Endometrium (tissue), 2 donors: ENCODE results near the gene CCRL2.
"Not testable (repeated sequence)": the region's sequence is repeated elsewhere in the genome, so short reads cannot be mapped to it uniquely, and the experiment has no call there.

Experiments
- FAIRE-seq: peaks from 2 replicates; lab custom pipeline; 2012; peaks lifted over from hg19 to GRCh38; lab: Jason Lieb, UNC
- donor health status: control.
- donor health status: control.

Gene CCRL2

DNA sequence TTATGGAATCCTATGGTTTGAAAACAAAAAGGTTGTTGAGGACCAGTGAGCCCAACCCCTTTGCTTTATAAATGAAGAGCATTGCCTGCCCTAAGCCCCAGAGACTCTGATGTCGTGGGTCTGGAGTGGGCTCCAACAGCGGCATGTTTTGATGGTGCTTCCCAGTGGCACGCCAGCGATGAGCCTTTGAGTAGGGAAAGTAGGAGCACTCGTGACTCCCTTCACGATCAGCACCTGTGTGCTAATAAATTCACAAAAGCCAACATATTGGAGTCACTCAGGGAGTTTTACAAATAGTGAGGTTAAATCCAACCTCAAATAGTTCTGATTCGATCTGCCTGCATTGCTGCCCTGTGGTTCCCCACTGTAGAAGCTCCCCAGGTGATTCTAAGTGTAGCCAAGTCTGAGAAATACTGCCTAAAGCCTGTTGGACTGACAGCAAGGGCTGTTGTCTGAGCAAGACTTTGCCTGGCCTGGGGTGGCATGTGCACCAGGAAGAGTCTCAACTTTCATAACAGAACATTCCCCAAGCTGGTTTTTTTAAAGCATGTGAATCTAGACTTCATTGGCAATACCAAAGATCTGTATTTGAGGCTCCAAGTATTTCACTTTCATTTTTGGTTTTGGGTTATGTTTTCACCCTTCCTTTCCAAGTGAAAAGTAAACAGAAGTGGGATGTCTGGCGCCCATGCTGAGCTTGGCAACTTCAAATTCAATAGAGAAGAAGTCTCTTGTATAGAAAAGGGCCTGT lies 26.4 kb upstream of the CCRL2 start:
- no peak for FAIRE-seq

DNA sequence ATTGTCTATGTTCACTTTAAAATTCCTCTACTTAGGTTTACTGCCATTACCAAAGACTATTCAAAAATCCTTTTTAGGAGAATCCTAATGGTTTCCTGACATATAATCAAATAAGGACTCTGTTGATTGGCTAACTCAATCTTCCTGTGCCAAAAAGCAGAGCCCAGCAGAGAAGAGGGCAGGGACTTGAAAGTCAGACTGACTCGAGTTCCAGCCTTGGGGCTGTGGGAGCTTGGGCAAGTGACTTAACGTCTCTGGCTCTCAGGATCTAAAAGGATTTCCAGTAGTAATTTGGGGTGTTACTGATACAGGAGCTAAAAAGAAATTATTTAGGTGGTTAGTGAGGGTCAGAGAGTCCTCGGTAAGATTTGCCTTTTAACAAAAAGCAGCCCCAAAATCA lies 25.4 kb upstream of the CCRL2 start:
- no peak for FAIRE-seq

DNA sequence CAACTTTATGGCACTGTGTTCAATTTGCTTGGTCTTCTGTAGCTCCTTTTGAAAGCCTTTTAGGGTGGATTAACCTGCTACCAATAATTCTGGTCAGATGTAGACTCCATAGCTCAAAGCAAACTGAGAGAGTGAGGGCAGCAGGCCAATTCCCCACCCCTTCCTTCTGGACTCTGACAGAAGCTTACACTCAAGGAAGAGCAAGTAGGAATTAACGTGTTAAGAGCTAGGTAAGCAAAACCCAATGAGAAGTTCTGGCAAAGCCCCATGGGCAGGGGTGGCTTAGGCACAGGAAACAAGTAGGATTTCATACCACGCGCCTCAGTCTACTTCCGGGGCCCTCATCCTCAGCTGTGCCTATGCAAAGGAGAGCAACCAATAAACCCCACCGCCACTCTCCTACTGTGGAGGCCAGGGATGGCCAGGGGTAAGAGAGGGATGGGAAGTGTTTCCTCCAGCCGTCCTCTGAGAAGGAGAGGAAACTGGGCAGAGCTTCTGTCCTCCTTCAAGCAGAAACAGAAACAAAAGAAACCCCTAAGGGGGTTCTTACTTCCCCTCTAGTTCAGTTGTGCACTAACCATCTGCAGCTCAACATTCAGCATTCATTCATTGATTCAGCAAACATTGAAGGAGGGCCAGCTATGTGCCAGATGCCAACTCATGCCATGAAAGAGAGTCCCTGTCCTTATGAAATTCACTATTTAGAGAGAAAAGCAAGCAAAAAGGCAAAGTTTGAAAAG lies 23.7 kb upstream of the CCRL2 start:
- no peak for FAIRE-seq

DNA sequence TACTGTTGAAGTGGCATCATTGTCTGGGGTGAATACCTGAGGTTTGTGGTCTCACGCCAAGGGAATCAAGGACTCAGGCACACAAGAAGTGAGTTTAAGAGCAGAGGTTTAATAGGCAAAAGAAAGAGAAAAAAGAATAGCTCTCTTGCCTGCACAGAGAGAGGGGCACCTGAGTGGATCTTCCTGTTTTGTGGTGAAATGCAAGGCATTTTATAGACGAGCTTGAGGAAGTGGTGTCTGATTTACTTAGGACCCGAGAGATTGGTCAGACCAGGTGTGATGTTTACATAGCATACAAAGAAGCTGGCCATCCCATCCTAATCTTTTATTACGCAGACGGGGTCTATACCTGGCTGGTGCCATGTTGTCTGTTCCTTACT lies 23.1 kb upstream of the CCRL2 start:
- no peak for FAIRE-seq

DNA sequence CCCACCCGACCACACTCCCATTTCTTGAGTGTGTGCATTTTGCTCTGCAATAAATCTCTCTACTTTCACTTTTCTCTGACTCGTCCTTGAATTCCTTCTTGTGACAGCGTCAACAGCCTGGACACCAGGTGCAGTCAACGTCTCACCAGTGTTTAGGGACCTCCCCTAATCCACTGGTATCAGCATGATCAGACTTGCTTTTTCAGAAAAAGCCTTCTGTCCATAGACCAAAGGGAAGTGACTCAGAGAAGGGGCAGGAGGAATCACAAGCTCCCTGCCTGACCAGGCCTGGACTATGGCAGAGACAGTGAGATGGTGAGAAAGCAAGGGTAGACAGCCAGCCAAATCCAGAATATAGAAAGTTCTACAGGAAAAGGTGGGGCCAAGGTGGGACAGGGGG lies 20.9 kb upstream of the CCRL2 start:
- no peak for FAIRE-seq

DNA sequence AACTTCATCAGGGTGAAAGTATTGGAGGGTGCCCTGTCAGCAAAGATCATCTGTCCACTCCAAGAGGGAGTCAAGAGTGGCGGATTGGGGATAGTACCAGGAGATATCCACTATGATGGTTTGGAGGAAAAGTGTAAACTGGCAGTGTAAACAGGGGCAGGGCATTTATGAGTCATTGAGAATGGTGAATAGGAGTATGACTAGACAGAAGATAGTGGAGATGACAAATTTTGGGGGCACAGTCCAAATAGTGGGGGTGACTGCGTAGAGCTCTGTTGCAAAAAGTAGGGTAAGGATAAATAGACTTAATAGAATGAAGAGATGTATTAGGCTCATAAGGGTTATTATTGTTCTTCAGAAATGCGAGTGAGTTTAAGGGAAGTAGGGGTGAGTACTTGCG lies 18.2 kb upstream of the CCRL2 start:
- FAIRE-seq = not testable (repeated sequence)

DNA sequence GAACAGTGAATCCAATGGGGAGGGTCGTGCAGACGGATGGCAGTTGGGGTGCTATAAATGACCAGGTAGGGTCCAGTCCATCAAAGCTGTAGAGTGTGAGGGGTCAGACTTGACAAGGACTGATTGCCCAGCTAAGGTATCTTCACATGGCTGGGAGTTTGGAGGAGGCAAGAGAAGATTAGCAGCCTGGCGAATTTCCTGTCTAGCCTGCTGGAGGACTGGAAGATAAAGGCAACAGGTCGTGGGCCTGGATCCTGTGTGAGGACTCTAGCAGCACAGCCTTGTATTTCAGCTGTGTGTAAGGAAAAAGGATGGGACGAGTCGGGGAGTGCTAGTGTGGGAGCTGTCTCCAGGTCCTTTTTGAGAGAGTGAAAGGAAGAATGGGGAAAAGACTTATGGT lies 17.8 kb upstream of the CCRL2 start:
- FAIRE-seq = no peak

DNA sequence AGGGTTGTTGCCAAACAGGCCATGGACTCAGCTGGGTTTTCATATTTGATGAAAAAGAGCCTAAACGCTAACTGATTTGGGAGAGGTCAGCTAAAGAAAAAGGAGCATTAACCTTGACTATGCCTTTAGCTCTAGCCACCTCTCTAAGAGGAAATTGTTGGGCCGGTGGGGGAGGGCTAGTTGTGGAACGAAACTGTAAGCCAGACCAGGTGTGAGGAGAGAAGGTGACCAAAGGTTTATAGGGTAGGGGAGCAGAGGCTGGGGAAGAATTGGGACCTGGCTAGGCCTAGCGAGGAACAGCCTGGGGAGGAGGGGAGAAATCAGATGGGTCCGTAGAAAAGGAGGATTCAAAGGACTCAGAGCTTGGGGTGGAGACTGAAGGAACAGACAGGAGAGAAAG lies 15.5 kb upstream of the CCRL2 start:
- not testable (repeated sequence) for FAIRE-seq

DNA sequence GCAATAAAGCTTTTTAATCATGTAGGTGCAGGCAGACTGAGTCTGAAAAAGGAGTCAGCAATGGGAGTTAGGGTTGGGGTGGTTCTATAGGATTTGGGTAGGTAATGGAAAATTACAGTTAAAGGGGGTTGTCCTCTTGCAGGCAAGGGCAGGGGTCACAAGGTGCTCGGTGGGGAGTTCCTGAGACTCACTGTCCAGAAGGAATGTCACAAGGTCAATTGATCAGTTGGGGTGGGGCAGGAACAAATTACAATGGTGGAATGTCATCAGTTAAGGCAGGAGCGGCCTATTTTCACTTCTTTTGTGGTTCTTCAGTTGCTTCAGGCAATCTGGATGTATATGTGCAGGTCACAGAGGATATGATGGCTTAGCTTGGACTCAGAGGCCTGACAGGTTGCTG lies 14.0 kb upstream of the CCRL2 start:
- no peak for FAIRE-seq

DNA sequence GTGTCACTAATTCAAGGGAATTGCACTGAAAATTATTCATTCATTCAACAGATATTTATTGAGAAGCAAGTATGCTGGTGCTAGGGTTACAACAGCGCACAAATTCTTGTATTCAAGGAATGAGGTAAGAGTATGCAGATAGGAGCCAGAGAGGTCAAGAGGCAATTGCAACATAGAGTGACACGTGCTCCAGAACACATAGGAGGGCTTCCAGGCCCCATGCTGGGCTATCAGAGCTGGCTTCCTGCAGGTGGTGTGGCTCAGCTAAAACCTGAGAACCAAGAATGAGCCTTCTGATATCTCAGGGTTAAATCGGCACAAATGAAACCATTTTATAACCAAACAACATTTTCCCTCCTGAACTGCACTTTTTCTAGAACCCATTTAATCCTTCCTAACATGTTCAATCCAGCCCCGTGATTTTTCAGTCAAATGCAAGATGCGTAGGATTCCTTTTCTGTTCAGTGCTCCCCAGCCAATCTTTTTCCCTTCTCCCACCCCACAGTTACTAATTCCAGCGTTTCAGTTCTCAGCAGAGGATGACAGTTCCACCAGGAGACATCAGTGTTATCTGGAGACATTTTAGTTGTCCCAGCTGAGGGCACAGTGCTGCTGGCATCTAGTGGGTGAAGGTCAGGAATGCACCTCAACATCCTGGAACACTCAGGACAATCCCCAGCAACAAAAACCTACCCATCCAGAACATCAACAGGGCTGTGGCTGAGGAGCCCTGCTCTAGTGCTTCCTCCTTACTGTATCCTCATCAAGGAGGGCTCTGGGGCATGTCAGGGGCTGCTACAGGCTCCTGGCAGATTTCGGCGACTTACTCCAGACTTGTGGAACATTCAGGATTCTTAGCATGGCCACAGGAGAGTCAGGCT lies 13.3 kb upstream of the CCRL2 start:
- no peak for FAIRE-seq

DNA sequence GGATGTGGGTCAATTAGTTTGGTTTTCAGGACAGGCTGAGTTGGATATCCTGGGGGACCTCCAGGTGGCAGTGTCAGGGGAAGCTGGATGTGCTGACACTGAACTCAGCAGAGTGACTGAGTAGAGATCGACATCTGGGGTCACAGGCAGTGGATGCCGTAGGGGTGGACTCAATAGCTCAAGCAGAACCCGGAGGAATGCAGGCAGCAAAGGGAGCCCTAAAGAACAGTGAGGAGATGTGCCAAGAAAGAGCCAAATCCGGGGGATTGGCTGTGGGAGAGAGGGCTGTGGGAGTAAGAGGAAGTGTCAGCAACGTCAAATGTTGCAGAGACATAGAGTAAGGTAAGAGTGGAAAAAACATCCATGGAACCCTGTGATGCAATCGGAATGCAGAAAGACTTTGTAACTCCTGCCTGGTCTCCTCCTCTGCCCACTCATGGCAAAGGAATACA lies 11.8 kb upstream of the CCRL2 start:
- FAIRE-seq = no peak

DNA sequence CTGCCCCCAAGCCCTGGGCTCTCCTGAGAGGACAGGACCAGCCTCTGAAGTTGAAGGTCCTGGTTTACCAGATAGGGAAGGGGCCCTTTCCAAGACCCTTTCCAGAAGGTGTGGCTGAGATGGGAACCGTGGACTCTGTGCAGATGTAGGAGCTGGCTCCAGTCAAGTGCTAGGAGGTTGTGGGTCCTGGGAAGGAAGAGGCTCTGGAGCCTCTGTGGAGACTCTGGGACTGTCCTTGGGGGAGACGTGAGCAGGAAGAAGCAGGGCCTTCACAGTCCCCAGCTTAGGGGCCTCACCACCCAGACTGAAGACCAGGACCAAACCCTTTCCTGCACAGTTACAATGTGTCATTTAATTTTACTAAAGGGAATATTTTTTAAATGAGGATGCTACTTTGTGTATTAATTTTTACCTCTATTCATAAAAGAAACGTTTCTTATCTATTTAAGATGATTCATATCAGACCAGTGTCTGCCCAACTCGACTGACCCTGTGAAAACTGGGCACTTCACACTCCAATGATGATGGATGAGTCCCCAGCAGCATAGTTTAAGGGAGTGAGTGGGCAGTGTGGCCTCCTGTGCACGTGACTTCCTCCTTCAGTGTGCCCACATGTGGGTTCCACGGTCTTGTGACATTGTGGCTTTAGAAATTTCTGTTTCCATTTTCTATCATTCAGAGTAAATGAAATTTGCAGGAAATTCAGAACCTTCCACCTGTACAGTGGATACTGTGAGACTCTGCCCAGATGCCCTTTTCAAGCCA lies 11.1 kb upstream of the CCRL2 start:
- FAIRE-seq = no peak

DNA sequence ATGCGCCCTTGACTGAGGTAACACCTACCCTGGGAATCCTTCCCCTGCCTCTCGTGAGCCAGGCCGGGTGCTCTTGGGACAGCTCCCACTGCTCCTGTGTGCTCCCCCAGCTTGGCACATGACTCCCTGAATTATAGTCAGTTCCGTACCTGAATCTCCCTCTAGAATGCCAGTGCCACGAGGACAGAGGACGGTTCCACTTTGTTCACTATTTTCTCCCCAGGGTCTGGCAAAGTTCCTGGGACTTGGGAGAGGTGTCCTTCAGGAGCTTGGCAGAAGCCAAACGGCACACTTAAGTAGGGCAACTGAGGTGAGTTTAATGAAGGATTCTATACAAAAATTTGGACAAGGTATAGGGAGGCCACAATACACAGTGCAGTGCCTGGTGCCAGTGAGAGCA lies 9.9 kb upstream of the CCRL2 start:
- FAIRE-seq = no peak

DNA sequence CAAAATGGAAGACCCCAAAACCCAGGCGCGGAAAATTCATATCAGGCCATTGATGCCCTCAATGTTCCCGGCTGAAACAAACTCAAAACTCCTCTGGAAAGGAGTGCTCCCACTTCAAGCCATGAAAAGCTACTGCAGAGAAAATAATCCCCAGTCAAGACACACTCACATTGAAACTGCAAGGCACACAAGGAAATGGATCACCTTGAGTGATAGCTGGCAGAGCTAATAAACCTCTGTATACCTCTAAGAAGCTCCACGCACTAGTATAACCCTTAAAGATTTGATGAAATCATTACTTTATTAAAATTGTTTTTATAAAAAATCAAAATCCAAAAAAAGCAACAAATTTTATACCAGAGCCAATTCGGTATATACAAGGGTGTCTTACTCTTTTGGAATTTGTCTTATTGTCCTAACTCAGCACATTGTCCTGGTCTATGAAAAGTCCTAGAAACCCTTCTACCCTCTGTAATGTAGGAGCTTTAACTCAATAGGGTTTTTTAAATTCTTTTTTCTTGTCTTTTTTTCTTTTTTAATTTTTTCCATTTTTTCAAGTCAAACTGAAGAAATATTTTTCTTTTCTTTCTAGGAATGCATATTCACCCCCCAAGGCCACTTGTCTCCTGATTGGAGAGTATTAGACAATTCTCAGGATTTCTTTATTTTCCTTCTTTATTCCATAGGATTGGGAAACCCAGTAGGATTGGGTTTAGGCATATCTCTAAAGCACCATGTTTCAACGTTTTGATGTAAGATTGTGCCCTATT lies 8.7 kb upstream of the CCRL2 start:
- FAIRE-seq = no peak

DNA sequence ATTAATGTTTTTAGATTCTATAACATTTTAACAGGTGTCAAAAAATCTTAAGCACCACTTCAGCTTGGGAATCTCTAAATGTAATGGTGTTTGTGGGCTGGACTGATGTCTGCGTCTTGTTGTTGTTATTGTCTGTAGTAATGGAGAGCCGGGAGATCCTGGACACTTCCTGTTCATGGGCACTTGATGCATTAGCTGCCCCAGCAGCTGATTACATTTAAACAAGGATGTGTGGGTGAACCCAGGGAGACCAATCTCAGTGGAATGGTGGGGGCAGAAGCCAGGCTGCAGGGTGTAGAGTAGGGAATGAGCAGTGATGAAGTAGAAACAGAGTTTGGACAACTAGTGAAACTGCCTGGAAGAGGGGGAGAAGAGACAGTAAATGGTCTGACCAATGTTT lies 8.0 kb upstream of the CCRL2 start:
- FAIRE-seq = no peak

DNA sequence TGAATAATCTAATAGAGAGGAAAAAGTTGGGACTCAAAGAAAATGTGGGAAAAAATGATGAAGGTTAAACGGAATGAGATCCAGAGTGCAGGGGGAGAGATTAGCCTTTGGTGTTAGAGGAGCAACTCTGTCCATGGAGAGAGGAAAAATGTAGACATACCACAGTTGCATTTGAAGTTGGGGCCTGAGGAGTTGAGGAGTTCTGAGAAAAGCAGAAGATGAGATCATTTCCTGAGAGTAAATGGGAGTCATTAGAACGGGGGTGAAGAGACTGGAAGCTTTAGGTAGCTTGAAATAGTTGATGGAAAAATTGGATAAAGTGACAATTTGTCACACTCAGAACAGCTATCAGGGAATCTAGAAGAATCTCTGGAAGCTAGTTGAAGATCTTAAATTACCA lies 7.5 kb upstream of the CCRL2 start:
- FAIRE-seq = no peak

DNA sequence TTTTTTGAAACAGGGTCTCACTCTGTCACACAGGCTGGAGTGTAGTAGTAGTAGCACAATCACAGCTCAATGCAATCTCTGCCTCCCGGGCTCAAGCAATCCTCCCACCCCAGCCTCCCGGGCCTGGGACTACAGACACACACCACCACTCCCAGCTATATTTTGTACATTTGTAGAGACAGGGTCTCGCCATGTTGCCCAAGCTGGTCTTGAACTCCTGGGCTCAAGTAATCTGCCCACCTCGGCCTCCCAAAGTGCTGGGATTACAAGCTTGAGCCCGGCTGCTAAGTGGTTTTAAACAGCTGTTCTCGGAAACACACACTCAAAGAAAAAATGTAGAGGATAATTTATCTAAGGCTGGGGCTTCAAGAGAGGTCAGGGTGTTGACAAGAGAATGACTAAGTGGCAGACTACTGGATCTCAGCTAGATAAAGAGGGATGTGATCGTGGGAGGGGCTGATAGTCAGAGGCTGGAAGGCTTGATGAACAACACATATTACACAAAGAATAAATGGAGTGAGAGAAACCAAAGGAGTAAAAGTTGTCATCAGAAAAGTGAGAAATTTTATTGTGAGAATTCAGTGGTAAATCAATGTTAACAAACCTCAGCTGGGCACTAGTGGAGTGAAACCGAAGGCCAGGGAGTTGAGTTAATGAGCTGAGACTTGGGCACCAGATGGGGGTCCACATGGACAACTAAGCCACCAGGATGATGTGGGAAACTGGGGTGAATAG lies 6.9 kb upstream of the CCRL2 start:
- no peak for FAIRE-seq

DNA sequence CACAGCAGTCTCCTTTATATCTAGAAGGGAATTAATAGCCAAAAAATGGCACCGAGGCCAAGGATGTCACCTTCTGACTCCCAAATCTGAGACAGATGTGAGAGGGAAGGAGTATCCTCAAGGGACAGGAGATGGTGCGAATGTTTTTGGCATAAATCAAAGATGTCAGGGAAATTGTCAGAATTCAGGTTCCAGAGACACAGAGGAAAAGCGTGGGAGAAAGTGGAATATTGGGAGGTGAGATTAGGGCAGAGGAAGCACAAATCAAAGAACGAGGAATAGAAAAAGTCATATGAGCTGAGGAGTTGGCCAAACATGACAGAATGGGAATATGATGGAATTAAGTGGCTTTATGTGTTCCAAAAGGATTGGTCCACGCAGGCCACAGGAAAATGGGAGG lies 6.2 kb upstream of the CCRL2 start:
- FAIRE-seq = no peak

DNA sequence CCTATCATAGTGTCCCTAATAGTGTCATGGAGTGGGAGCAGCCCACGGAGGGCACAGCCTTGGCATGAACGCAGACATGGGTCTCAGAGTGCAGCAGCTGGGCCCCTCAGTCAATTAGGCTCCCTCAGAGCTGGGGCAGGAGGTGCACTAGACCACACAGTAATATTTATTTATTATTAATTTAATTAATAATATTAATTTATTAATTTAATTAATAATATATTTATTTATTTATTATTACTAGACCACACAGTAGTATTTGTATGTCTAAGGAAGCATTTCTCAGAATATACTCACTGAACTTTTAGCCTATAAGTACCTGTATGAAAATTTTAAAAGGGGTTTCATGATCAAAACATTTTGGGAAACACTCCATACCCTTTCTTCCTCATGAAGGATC lies 5.5 kb upstream of the CCRL2 start:
- FAIRE-seq = no peak

DNA sequence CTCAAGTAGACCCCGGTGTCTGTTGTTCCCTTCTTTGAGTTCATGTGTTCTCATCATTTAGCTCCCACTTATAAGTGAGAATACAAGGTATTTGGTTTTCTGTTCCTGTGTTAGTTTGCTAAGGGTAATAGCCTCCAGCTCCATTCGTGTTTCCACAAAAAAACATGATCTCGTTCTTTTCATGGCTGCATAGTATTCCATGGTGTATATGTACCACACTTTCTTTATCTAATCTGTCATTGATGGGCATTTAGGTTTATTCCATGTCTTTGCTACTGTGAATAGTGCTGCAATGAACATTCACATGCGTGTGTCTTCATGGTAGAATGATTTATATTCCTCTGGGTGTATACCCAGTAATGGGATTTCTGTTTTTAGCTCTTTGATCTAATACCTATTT lies 4.2 kb upstream of the CCRL2 start:
- FAIRE-seq = not testable (repeated sequence)
